Epidermal melanocyte (primary cell): ENCODE measurements around the gene SPATS2L.

Experiments used
- DNase-seq: peaks from one replicate; pipeline ENCODE4 v3.0.0; 2011; ENCODE audit warnings: low spot score; ENCODE audit not compliant: insufficient read length

The SPATS2L gene

DNA sequence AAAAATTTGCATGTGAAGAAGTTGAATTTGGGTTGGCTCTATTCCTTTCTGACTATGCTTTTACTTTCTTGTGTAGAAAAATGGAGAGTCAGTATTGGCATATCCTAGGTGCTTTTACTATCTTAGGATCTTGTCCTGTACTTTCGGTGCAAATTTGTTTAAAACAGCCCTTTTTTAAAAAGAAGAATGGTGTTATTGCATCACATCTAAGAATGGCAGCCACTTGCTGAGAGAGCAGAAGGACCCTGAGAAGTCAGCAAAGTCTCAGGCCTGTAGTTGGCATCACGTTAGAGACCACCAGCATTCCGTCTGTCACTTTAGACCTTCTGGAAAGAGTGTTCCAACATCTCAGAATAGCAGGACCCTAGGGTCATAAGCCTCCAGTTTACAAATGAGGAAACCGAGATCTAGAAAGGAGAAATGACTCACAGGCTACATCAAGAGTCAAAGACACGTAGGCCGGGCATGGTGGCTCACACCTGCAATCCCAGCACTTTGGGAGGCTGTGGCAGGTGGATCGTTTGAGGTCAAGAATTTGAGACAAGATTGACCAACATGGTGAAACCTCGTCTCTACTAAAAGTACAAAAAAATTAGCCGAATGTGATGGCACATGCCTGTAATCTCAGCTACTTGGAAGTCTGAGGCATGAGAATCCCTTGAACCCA lies 42.5 kb downstream of the SPATS2L start:
- DNase-seq, result no peak

DNA sequence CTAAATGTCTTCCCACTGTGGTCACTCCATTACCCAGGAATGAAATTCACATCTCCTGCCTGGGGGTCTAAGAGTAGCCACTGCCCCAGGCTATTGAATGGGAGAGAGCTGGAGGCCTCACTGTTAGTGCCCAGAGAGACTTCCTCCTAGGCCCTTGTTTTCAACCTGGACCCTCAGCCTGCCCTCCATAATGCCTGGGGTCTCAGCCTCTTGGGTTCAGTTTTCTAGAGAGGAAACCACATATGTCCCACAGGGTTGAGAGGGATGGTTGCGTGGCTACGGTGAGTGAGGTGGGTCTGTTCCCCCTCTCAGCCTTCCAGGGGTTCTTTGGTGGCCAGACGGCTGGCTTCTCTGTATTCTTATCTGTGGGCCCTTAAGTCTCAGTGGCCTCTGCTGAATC lies 43.4 kb downstream of the SPATS2L start:
- no peak for DNase-seq

DNA sequence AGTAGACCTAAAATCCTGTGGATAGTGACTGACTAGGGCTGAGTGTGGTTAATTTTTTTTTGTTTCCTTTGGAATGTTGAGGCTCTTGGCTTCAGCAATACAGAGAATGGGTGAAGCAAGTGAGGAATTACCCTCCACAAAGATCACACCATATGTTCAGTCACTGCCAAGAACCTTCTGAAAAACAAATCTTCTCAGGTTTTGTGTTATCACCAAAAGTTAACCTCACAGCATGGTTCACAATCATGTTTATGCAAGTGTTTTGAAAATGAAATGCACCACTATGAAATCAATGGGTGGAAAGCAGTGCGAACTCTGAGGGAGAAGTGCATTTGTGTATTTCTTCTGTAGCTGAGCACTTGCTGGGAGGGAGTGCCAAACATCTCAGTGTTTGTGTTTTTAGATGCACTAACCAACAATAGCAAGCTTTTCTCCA lies 44.4 kb downstream of the SPATS2L start:
- no peak for DNase-seq

GRCh38 chr2:200351815-200352214 lies 45.3 kb downstream of the SPATS2L start:
- DNase-seq, result no peak

DNA sequence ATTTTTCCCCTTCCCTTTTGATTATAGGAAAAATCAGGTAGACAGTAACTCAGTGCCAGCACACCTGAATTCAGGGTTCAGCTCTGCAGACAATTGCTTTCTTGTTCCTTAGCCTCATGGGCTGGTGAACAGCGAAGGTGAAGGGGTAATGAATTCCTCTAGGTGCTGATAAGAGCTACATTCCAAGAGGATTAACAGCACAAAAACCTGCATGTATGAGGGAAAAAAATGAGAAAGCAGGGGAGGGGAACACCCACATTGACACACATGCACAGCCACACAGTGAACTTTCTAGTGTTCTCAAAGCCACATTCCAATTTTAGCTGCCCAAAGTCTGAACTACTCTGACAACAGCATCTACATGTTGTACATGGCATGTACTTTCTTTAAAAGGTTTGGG lies 46.1 kb downstream of the SPATS2L start:
- no peak for DNase-seq

DNA sequence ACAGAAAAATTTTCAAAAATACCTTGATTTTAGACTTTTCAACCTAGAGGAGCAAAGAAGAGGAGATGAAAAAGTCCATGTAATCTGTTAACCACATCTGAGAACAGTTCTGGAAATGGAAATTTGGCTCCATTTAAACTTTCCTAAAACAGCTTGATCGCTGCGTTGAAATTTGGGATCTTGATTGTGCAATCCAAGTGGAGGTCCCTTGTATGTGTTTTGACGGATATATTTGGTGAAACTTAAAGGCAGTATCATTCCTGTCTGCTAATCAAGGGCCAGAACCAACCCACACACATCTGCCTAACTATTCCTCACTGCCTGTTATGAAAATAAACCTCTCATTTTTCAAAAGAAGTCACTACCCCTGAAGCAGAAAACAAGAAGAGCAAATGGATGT lies 46.6 kb downstream of the SPATS2L start:
- DNase-seq, result no peak

GRCh38 chr2:200353874-200354273 lies 47.4 kb downstream of the SPATS2L start:
- DNase-seq, result no peak

DNA sequence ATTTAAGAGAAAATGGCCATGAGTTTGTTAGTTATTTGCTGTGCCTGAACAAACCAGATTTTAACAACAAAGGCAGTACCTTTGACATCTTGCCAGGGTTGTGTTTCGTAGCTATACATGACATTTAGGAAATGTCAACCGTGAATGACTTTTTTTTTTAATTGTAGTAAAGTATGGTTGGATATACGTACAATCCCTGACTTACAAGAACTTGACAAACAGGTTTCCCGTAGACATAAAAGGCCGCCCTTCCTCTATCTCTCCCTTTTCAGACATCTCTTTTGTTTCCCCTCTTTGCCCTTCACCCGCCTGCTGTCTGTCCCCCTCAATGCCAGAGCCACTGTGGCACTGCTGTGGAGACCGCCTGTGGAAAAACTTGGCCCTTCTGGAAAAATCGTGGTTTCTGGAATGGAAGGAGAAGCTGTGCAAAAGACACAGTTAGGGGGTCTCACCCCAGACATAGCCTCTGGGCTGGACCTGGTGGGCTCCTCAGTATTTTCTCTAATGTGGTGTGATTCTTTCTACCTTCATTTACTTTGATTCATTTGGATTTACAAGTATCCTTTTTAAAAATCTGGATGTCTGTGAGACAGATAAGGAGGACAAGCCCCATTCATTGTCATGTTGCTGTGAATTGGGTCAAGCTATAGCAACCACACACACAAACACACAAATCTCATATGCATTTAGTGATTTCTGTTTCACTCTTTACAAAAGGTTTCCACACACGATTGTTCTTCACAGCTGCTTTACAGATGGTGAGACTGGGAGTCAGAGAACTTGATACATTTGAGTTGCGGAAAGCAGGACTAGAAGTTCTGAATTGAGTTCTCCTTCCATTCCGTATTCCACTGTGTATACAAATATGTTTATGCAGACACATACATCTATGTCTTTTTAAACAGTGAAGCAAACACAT lies 48.6 kb downstream of the SPATS2L start:
- no peak for DNase-seq

DNA sequence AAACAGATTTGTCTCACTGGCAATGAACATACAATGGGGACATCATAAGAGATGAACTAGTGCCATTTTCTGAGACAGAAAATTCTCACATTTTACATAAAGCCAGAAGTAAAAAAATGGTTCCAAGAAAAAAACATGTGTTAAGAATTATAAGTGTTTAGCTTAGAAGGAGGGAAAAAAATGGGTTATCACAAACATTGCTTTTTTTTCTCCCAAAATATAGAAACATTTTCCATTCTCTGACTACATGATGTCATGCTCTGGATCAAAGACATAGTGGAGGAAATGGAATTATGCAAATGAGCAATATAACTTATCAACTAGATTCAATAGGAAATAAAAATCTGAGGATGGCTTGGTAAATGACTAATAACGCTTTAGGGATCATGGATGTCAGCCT lies 49.8 kb downstream of the SPATS2L start:
- DNase-seq, result no peak

GRCh38 chr2:200356857-200357384 lies 50.4 kb downstream of the SPATS2L start:
- DNase-seq, result no peak

- DNase-seq, result no peak
Measured at GRCh38 chr2:200357845-200358244, 51.4 kb downstream of the SPATS2L start.

DNA sequence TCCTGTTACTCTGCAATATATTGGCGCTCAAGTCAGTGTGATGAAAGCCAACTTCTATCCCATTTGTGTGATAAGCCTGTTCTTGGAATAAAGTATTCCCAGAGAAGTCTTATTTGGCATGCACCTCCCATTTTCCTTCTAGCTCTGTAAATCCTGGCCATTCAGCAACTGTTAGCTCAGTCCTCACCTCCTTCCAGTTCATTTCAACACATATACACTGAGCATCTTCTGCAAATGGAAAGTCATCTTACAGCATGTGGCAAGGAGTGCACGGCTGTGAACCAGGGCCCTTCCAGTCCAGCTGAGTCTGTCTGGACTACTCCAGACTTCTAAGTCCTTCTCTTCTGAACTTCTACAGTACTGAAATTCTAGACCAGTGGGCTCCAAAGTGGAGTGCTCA lies 53.1 kb downstream of the SPATS2L start:
- DNase-seq, result no peak

DNA sequence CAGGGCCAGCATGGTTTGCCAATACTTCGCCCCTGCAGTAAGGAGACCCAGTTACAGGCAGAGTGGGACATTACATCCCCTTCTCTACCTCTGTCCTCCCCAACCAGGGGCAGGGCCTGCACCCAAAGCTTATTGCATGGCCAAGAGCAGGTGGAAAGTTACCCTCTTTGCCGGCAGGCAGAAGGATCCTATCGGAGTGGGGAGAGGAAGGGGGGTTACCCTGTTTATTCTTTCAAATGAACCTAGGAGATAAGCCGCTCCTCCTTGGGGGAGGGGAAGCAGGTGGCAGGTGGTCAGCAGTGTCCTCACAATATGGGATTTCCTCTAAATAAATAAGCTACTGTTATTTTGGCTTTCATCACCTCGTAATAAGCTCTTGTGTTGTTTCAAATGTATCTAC lies 53.9 kb downstream of the SPATS2L start:
- no peak for DNase-seq

GRCh38 chr2:200362202-200362917 lies 55.9 kb downstream of the SPATS2L start:
- no peak for DNase-seq

DNA sequence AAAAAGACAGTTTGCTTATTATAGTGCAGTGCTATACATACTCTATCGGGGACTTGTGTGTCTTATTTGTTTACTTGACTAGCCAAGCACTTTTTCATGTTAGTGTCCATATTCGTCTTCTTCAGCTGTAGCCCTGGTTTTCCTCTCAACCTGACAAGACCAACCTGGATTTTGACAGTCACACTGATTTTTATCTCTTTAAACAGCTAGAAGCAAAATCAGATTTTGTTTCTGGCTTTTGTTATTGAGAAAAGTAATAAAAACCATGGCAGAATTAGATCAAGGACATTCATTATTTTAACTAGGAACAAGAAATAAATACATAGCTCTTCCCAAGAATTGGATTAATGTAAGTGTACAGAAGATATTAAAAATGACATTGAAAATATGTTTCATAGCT lies 56.8 kb downstream of the SPATS2L start:
- no peak for DNase-seq

DNA sequence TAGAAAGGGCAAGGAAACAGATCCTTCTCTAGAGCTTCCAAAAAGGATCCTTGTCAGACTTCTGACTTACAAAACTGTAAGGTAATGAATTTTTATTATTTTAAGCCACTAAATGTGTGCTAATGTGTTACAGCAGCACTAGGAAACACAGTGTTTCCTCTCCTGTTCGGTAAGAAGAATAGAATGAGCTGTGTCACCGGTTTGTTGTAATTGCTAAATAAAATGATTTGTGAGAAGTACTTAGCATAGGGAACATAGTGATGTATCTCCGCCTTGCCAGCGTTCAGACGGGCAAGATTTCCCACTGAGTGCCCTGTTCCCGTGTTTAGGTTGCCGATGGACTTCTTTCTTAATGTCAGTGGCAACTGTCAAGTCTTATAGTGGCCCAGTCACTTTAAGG lies 57.6 kb downstream of the SPATS2L start:
- no peak for DNase-seq

- no peak for DNase-seq
Measured at GRCh38 chr2:200364620-200365019, 58.1 kb downstream of the SPATS2L start.

- no peak for DNase-seq
Measured at GRCh38 chr2:200365209-200365608, 58.7 kb downstream of the SPATS2L start.

DNA sequence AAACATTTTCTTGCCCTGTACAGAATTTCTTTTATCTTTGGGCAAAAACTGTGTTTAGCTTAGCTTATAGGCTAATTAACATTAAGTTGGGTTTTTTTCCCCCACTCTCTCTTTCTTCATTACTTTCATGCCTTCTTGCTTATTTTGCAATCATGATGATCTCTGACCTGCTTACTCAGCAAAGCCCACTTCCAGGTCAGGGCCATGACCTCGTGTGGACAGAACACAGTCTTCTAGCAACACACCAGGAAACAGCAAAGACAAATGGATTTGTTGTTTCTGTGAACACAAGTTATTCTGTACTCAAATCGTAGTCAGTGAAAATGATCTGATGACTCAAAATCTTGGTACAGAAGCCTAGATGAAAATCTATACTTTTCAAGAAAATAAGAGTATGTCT lies 60.7 kb downstream of the SPATS2L start:
- no peak for DNase-seq

DNA sequence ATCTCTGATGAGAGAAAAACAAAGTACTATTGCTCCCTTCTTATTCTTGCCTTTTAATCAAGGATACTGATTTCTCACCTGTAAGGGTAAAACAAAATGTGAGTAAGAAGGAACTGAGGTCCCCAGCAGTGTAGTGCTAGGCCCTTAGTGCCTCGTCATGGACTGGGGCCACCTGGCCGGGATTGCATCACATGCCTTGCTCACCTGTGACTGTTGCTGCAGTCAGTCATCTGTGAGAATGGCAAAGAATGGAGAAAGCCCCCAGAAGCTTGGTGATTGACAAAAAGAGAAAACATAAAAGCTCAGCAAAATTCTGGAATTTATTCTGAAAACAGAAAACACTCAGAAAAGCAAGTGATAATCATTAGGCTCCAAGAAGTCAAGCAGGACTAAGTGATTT lies 63.4 kb downstream of the SPATS2L start:
- DNase-seq, result no peak

- no peak for DNase-seq
Measured at GRCh38 chr2:200373231-200373630, 66.7 kb downstream of the SPATS2L start.

DNA sequence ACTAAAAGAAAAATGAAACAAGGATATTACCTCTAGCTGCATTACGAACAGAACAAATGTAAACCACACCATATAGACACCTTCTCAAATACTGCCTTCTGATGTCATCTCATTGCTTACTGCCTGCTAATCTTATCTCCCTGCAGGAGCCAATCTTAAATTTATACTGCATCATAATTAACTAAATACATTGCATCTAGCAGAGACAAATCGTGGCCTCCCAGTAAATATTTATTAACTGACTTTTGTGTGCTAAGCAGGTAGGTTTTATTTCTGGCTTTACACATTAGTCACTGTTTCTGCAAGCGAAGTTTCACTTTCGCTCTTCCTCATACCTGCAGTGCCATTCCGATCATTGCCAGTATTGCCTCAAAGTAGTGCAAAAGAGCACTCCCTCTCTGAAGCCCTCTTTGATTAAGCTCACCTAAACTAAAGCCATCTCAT lies 67.5 kb downstream of the SPATS2L start:
- no peak for DNase-seq
